NCI-H2171 (cell line): Measurements from ENCODE around the gene EPHA1.

Source experiments
- DNase-seq: peaks from one replicate; lab custom pipeline; 2025; lab: John Stamatoyannopoulos, UW

Gene EPHA1

DNA sequence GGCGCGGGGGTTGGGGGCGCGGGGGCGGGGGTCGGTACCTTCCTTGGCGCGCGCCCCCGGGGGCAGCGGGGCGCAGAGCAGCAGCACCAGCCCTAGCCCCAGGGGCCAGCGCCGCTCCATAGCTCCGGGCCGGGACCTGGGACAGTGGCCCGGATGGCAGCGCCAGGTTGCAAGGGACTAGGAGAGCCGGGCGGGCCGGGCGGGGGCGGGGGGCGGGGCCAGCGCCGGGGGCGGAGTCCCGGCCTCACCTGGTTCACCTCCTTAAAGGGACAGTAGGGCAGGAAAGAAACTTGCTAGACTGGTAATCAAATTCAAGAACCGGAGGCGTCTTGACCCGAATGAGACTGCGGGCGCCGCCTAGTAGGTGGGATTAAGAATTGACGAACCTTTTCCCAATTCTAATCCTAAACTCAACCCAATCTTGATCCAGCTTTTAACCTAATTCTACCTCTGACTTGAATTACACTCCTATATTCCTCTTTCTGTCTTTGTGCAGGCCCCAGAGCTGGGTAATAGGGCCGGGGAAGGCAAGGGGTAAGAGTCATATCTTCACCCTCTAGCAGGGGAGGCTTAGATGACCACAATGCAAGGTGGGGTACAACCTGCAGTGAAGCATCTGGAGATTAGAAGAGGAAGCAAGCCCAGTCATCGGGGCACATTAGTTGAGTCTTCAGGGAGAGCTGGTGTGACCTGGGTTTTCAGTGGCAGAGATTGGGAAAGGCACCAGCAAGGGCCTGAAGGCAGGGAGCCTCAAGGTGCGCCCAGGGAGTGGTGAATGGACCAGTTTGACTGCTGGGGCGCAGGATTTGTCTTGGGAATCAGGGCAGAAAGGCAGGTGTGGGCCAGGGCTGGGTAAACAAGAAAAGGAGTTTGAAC is at the start of gene EPHA1:
Gene EPHA1, minus strand, starts transcription at position 171 of the 876 bp plus-strand sequence. Its CDS starts 51 bp downstream, at position 120.
- peak; percentile 53 for DNase-seq

DNA sequence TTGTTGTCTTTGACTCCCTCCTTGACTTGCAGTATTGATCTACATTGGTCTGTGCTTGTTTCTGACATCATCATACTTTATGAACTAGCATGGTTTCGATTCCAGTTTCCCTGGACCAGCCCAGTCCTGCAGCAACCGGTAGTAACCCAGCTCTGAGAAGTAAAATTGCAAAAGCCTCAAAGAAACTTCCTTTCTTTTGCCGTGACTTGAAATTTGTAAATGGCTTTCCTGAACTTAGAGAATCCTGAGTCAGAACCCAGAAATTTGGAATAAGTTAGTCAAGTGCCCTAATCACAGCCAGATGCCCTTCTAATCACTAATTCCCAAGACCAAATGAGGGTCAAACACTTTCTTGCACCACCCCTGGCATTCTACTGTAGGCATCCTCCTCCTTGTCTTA is 49.6 kb upstream of the EPHA1 start:
- no peak for DNase-seq

DNA sequence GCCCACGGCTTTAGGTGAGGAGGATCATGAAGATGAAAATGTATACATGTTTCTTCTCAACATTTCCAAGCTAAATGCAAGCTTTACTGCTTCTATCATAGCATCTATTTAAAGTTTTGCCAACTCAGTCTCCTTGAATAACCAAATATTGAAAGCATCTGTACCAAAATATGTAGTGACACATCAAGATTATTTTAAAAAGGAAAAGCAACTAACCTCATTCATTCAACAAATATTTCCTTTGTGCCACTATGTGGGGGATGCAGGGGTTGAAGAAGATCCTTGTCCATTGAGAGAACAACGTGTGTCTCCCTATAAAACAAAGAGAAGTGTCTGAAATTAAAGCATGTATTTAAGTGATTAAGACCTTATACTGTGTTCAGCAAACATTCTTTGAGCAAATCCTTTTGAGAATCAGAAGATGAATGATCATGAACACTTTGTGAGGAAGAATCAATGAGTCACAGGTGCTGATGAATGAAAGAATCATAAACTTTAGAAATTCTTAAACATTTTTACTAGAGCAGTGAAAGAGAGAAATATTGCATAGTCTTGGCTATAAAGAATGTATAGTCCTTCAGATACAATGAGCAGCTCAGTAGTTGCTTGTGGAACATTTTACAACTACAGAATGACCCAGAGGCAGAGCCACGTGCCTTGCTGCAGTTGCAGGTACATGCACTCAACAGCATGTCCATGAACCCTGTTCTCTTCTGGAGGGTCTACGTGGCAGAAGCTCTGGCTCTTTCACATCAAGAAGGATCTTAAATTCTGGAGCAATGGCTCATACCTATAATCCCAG is 48.5 kb upstream of the EPHA1 start:
- no peak for DNase-seq

DNA sequence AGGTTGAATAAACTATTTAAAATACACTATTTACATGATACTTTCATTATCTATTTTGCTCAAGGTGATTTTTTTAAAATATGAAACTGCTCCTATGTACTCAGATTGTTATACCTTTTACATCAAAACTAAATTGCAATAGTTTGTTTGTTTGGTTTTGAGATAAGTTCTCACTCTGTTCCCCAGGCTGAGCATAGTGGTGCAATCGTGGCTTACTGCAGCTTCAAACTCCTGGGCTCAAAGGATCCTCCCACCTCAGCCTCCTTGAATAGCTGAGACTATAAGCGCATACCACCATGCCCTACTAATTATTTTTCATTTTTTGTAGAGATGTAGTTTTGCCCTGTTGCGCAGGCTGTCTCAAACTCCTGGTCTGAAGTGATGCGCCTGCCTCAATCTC is 47.3 kb upstream of the EPHA1 start:
- DNase-seq, result no peak

- DNase-seq, result no peak
Observed at GRCh38 chr7:143455491-143455890, 46.8 kb upstream of the EPHA1 start.

DNA sequence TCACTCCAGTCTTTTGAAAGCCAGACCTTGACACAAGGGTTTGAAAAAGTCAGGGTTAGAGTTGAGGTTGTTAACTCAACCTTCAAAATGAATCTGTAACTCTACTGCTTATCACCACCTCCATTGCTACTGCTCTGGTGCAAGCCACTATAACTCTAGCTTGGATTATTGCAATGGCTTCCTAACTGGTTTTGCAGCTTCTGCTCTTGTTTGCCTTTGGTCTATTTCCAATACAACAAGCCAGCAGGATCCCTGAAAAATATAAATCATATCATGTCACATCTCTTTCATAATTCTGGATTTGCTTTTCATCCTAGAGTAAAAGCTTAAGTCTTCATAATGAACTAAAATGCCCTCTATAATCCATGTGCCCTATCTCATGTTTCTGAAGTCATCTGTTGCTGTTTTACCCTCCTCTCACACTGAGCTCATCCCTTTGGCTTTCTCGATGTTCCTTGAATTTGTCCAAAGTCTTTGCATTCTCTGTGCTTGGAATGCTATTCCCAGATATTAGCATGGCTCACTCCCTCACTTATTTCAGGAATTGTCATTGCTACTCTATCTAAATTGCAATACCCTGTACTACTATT is 45.5 kb upstream of the EPHA1 start:
- no peak for DNase-seq

GRCh38 chr7:143452495-143452894 is 43.8 kb upstream of the EPHA1 start:
- DNase-seq, result no peak

- no peak for DNase-seq
Observed at GRCh38 chr7:143451746-143452145, 43.1 kb upstream of the EPHA1 start.

DNA sequence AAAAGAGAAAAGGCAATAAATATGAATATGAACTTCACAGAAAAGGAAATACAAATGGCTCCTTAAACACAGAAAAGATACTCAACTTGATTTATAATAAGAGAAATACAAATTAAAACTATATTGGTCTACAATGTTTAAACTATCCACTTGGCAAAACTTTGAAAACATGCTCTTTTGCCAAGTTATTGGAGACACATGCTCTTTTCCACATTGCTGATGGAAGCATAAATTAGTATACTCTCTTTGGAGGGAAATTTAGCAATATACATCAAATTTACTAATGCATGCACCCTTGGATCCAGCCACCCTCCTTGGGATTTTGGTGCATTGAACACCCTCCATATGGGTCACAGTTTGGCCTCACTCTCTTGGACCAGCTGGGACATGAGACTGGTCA is 42.5 kb upstream of the EPHA1 start:
- no peak for DNase-seq

DNA sequence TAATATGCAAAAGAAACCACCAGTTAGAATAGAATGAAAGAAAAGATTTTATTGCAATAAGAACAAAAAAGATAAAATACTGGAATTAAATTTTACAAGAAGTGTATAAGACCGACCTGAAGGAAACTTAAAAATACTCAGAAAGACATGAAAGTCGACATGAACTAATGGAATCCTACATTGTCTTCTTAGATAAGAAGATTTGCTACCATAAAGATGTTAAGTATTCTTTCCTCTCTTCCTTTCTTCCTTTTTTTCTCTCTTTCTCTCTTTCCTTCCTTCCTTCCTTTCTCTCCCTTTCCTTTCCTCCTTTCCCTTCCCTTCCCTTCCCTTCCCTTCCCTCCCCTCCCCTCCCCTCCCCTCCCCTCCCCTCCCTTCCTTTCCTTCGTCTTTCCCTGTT is 41.1 kb upstream of the EPHA1 start:
- no peak for DNase-seq

GRCh38 chr7:143448429-143448828 is 39.8 kb upstream of the EPHA1 start:
- DNase-seq, result no peak

GRCh38 chr7:143447466-143447865 is 38.8 kb upstream of the EPHA1 start:
- DNase-seq, result no peak

- no peak for DNase-seq
Observed at GRCh38 chr7:143444785-143445184, 36.1 kb upstream of the EPHA1 start.

DNA sequence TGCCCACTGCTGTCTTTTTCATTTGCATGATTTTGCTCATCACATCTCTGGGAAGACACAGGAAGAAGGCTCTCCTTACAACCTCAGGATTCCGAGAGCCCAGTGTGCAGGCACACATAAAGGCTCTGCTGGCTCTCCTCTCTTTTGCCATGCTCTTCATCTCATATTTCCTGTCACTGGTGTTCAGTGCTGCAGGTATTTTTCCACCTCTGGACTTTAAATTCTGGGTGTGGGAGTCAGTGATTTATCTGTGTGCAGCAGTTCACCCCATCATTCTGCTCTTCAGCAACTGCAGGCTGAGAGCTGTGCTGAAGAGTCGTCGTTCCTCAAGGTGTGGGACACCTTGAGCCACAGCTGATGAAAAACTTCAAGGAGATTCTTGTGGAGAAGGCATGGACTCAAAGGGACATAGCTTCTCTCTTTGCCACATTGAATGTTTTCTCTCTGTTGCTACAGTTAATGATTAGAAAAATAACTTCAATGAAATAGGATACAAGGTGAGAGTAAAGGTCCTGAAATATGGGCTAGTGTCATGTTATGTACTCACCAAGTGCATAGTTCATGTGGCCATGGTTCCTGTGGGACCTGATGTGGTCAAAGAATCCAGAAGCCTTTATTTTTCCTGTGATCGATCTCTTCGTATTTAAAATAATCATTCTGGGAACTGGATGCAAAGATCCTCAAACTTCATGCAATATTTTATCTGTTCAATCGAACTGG is 35.6 kb upstream of the EPHA1 start:
- DNase-seq, result no peak

DNA sequence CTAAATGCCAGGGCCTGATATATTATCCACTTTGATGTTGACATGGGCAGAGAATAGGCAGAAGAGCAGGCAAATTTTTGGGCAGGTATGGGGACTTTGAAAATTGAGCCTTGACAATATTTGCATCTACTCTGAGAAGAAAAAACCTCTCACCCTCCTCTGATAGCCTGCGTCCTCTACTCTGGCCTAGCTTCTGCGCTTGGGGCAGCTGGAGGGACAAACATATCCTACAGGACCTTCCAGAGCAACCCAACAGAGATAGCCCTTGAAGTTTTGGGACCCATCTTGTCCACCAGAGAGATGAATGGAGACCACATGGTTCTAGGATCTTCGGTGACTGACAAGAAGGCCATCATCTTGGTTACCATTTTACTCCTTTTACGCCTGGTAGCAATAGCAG is 34.5 kb upstream of the EPHA1 start, which contains the start of gene TAS2R60:
Gene TAS2R60, plus strand, starts transcription at position 301 of the 400 bp plus-strand sequence. Its CDS starts 0 bp downstream, at position 301.
- no peak for DNase-seq

GRCh38 chr7:143439866-143440265 is 31.2 kb upstream of the EPHA1 start:
- DNase-seq, result no peak

DNA sequence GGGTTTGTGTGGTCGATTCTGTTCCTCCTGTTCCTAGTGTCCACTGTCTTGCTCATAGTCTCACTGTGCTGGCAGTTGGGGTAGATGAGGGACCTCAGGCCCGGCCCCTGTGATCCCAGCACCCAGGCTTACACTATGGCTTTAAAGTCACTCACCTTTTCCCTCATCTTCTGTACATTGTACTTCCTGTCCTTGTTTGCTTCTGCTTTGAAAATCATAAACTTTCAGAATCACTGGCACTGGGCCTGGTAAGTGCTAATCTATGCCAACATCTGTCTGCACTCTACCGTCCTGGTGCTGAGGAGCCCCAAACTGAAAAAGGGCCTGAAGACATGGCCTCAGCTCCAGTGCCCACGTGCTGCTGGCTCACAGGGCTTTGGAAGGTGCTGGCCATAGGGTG is 28.9 kb upstream of the EPHA1 start:
- DNase-seq, result no peak

DNA sequence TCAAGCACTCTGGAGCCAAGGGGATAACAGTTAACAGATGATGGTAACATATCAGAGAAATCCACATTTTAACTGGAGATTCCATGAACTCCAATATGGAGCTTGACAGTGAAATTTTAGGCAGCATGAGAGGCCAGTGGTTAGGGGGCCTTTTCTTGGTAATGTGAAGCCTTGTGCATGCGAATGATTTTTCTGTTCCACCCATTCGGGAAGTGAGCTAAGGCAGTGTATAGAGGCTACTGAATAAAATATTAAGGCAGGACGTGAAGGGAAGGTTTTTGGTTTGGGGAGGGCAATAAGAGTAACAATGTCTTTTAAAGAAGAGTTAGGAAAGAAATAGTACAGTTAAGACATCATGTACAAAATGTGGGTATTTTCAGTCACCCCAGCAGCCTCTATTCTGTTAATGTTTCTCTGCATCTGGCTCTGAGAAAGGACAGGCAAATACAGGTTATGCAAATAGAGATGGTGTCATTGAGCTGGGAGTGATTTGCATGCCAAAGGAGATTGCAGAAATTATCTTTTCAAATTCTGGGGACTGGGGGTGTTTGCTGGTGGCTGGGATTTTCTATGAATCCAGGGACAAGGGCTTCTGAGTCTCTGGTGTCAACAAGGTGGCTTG is 27.8 kb upstream of the EPHA1 start:
- no peak for DNase-seq

GRCh38 chr7:143435266-143435665 is 26.6 kb upstream of the EPHA1 start:
- no peak for DNase-seq

GRCh38 chr7:143434660-143435059 is 26.0 kb upstream of the EPHA1 start:
- no peak for DNase-seq

DNA sequence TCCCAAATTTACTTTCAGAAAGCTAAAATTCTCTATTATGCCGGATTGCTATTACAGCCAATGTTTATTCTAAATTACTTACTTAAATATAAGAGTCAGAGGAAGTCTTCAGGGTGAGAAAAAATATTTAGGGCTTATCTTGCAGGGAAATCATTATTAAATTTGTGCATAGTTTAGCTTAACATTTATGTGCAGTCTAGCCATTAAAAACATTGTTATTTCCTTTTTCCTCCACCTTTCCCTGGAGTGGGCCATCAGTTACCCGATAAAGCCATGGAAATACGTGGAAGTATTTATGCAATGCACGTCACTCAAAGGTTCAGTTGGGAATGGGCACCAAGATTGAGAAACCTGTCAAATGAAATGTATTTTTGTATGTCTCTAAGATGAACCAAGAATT is 25.1 kb upstream of the EPHA1 start:
- no peak for DNase-seq

GRCh38 chr7:143431109-143431508 is 22.5 kb upstream of the EPHA1 start:
- DNase-seq, result no peak
